GM19240 (cell line): Measurements from ENCODE around the gene SF3B1.
"Not testable (repeated sequence)": the region's sequence is repeated elsewhere in the genome, so short reads cannot be mapped to it uniquely, and the experiment has no call there.

Source experiments
- DNase-seq: peaks from one replicate; pipeline ENCODE4 v3.0.0; 2011; ENCODE audit warnings: low spot score; ENCODE audit not compliant: insufficient read length

The SF3B1 gene

DNA sequence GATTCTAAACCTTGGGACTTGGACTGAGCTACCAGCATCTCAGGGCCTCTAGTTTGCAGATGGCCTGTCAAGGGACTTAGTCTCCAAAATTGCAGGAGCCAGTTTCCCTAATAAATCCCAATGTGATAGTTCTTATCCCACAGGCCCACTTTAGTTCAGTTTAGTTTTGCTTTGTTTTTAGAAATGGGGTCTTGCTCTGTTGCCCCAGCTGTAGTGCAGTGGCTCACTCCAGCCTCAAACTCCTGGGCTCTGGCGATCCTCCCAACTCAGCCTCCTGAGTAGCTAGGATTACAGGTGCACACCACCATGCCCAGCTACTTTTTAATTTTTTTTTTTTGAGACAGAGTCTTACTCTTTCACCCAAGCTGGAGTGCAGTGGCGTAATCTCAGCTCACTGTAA lies 2.6 kb upstream of the SF3B1 start:
- no peak for DNase-seq

GRCh38 chr2:197435598-197436420 lies 981 bp upstream of the SF3B1 start:
- DNase-seq: no peak

DNA sequence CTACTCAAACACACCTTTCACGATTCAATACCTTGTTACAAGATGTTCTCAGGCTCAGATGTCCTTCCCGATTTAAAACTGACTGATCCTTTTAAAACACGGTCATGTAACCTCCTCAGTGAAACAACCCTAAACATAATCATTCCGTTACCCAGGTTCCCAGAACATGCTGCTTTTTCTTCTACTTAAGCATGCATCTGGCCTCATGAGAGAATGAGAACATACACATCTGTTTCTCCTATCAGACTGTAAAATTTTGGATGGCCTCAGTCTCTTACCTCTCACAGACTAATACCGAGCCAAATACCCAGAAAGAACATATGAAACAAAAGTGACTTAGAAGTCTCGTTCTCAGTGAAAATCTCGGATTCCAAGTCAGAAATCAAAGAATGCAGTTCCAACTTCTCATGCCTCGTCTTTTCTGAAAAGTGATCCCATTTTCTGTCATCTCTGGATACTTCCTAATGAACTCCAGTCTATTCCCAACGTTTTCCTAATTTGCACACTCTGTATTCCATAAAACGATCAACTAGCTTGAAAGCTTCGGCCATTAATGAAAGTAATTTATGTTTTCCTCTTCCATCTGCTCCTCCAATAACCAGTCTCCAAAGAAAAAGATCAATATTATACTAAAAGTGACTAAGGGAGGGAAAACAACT lies 919 bp downstream of the SF3B1 start:
- DNase-seq: no peak

DNA sequence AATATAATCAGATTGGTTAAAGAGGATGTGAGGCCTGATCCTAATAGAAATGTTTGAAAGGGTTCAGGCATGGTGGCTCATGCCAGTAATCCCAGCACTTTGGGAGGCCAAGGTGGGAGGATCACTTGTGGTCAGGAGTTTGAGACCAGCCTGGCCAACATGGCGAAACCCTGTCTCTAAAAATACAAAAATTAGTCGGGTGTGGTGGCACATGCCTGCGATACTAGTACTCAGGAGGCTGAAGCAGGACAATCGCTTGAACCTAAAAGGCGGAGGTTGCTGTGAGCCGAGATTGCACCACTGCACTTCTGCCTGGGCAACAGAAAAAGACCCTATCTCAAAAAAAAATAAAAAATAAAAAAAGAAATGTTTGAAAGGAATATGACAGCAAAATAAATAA lies 2.3 kb downstream of the SF3B1 start:
- DNase-seq: not testable (repeated sequence)

GRCh38 chr2:197431858-197432257 lies 3.0 kb downstream of the SF3B1 start:
- no peak for DNase-seq

GRCh38 chr2:197427986-197428385 lies 6.8 kb downstream of the SF3B1 start:
- no peak for DNase-seq

DNA sequence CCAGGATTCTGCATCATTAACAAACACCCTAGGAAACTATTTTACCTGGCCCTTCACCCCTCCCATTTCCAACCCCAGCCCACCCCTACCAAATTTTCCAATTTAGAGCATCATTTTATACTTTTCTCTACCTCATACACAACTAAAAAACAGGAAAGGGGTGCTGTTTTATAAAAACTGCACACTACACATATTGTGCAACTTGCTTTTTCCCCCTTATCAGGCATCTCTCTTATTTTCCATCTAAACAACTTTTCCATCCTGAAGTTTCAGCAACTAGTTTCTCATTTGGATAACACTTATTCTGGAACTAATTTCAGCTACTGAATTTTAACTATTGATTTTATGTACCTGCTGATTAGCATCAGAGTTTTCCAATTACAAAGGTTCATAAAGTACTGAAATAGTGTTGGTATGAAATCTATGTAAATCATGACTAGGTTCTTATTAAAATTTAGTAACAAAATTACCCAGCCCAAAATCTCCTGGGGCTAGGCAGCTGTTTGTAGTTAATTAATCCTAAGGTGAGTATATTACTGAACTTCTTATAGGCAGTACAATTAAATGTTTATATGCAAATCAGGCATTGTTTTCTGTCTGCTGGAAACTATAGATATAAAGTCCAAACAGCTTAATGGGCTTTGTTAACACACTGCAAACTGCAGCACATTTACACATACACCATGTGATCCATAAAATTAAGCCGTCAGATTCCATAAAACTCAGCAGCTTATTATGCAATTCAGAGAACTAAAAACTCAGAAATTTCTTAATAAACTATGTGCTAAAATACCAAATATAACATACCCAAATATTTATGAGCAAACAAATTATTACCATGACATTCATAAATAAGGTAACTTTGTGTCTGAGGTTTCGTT lies 7.9 kb downstream of the SF3B1 start:
- DNase-seq: no peak

- no peak for DNase-seq
These were observed 9.3 kb downstream of the SF3B1 start for GRCh38 chr2:197425550-197425949.

DNA sequence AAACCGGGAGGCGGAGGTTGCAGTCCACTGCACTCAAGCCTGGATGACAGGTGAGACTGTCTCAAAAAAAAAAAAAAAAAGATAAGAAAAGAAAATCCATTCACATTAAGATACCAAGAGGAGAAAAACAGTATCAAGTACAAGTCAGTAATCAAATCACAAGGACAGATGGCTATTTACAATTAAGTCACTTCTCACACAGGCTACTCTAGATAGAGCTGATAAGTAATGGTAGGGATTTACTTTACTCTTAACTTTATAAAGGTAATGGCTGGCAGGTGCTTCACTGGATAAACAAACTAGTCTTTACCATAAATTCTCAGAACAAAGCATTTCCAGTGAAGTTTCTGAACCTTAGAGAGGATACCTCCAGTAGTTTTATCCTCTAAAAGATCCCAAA lies 11.5 kb downstream of the SF3B1 start:
- no peak for DNase-seq

- DNase-seq: no peak
These were observed 15.4 kb downstream of the SF3B1 start for GRCh38 chr2:197419438-197419837.

GRCh38 chr2:197416268-197416667 lies 18.6 kb downstream of the SF3B1 start:
- DNase-seq: no peak

DNA sequence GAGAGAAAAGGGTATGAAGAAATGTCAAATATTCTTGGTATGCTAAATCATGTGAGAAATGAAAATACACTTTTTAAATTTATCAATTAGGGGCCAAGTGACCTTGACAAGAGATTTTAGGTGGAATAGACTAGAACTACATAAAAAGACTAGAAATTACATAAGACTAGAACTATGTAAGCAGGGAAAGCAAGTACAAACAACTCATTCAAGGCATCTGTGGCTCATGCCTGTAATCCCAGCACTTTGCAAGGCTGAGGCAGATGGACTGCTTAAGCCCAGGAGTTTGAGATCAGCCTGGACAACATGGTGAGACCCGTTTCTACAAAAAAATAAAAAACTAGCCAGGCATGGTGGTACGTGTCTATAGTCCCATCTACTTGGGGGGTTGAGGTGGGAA lies 20.3 kb downstream of the SF3B1 start:
- DNase-seq: no peak

DNA sequence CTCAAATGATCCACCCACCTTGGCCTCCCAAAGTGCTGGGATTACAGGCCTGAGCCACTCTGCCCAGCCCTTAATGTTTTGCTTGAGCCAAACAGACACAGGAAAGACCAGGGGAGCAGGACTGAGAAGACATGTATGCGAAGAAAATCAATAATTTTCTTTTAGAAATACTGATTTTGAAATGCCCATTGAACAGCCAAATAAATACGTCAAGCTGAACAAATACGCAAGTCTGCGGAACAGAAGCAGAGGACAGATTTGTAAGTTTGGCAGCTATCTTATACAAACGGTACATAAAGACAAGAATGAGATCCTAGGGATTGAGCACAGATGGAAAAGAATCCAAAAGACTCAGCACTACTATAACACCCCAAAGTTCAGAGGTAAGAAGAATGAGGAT lies 20.8 kb downstream of the SF3B1 start:
- DNase-seq: no peak

DNA sequence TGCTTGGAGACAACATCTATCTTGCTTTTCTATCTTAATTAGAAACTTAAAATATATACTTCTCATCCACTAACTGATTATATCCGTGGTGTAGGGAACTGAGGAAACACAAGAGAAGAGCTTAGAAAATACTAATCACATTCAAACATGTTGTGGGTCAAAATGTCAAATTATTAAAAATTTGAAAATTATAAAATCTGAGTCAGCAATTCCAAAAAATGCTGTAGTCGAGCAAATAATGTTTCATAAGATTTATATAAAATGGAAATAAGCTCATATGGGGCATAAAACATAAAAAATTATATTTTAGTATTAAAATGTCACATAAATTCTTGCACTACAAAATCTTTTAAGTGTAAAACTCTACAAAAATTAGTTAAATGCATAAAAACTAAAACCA lies 29.2 kb downstream of the SF3B1 start:
- DNase-seq: no peak

DNA sequence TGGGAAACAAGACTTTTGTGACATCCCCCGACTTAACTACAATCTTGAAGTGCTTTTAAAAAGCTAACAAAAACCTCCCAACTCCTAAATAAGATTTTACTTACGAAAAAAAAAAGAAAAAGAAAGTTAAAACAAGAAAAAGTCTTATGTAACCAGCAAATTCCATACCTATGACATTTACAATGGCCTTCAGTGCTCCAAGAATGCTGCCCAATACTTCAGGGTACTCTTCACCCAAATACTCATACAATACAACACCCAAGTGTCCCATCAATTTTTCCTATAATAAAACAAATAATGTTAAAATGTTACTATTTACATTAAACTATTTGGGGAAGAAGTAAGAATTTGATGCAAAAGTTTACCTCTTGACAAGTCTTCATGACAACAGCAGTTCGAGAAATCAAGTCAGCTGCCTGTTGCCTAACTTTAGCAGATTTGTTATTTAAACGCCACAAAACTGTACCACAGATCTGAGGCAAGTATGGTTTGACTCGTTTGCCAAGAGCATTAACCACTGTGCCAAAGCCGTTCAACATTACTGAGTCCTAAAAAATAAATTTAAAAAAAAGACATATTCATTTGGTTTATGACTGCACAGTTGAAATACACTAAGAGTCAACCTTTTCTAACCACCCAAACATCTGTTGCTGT lies 34.8 kb downstream of the SF3B1 start:
- no peak for DNase-seq

GRCh38 chr2:197398913-197399312 lies 35.9 kb downstream of the SF3B1 start:
- no peak for DNase-seq

DNA sequence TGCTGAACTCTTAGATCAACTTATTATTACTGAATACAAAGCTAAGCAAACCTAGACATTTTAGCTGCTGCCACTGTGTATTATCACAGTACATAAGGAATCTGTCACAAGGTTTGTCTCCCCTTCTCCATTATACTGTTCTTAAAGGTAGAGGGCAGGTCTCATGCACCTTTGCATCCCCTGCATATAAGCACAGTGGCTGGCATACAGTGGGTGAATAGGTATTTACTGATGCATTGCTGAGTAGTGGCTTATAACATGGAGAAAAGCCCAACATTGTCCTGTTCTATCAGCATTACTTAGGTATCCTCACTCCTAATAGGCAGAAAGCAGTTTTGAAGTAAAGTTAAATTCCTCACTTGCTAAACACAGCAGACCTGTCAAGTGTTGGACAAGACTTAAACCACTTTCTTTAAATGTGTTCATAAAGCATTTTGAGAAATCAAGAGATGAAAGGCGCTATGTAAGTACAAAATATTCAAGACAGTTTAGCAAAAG lies 43.6 kb downstream of the SF3B1 start:
- no peak for DNase-seq

DNA sequence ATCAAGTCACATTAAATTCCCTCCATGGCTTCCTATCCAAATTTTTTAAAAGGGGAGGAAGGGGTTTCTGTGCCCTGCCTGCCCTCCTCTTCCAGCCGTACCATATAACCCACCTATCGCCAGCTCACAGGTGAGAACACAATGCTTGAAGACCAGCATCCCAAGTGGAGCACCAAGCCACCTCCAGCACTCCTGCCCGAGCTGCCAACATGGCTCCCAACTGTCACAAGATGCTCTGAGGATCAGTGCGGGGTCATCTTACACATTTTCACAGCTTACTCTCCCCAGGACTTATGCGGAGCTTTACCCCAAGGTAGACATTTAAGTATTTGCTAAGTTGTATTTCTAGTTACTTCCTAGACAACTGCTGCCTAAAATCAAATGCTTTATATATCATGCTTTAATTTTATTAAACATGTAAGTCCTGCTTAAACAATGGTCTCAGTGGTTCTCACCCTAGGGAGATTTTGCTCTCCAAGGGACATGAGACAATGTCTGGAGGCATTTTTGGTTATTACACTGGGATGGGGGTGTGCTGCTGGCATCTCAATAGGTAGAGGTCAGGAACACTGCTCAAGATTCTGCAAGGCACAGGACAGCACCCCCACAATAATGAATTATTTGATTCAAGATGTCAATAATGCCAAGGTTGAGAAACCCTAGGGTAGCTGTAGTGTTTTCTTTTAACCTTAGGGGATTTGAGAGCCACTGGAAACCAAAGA lies 45.8 kb downstream of the SF3B1 start:
- no peak for DNase-seq

DNA sequence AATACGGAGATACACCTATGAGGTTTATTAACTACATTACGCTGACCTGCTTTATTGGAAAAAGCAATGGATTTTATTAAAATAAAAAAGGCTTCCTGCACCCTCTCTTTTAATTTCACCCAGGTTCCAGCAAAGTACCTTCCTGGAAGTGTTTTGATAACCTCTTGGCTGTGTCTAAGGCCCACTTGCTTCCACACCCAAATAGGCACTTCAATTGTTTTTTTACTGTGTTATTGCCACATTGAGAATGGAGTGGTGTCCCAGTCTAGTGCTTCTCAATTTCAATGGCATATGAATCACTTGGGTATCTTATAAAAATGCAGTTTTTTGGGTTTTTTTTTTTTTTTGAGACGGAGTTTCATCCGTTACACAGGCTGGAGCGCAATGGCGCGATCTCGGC lies 47.6 kb downstream of the SF3B1 start:
- no peak for DNase-seq

- no peak for DNase-seq
These were observed 48.6 kb downstream of the SF3B1 start for GRCh38 chr2:197386242-197386641.

- no peak for DNase-seq
These were observed 51.0 kb downstream of the SF3B1 start for GRCh38 chr2:197383825-197384224.
